Fibroblast of upper back skin (primary cell): ENCODE measurements around the gene MARCO.
"Not testable (repeated sequence)": the region's sequence is repeated elsewhere in the genome, so short reads cannot be mapped to it uniquely, and the experiment has no call there.

Source experiments
- DNase-seq: peaks from one replicate; pipeline ENCODE4 v3.0.0-alpha.2; 2013

MARCO gene

GRCh38 chr2:118929059-118929458 lies 12.9 kb upstream of the MARCO start:
- DNase-seq = no peak

GRCh38 chr2:118932949-118933348 lies 9.0 kb upstream of the MARCO start:
- DNase-seq = no peak

- DNase-seq = no peak
Observed at GRCh38 chr2:118936306-118936705, 5.7 kb upstream of the MARCO start.

- no peak for DNase-seq
Observed at GRCh38 chr2:118936936-118937335, 5.1 kb upstream of the MARCO start.

- DNase-seq = no peak
Observed at GRCh38 chr2:118937817-118938216, 4.2 kb upstream of the MARCO start.

GRCh38 chr2:118939994-118940393 lies 2.0 kb upstream of the MARCO start:
- no peak for DNase-seq

GRCh38 chr2:118940486-118941120 lies 1.4 kb upstream of the MARCO start:
- no peak for DNase-seq

GRCh38 chr2:118943286-118943685 lies 1.3 kb downstream of the MARCO start:
- DNase-seq = no peak

- DNase-seq = no peak
Observed at GRCh38 chr2:118945881-118946280, 3.9 kb downstream of the MARCO start.

- not testable (repeated sequence) for DNase-seq
Observed at GRCh38 chr2:118948266-118948665, 6.3 kb downstream of the MARCO start.

- no peak for DNase-seq
Observed at GRCh38 chr2:118954297-118955060, 12.5 kb downstream of the MARCO start.

- no peak for DNase-seq
Observed at GRCh38 chr2:118965737-118966136, 23.7 kb downstream of the MARCO start.

GRCh38 chr2:118967124-118967880 lies 25.3 kb downstream of the MARCO start:
- DNase-seq = no peak

- DNase-seq = no peak
Observed at GRCh38 chr2:118968042-118968441, 26.0 kb downstream of the MARCO start.

- no peak for DNase-seq
Observed at GRCh38 chr2:118968961-118969733, 27.2 kb downstream of the MARCO start.

- DNase-seq = no peak
Observed at GRCh38 chr2:118969734-118970395, 27.9 kb downstream of the MARCO start.

GRCh38 chr2:118970396-118971135 lies 28.6 kb downstream of the MARCO start:
- no peak for DNase-seq

GRCh38 chr2:118971245-118972122 lies 29.5 kb downstream of the MARCO start:
- no peak for DNase-seq

- DNase-seq = peak; percentile 29
Observed at GRCh38 chr2:118973542-118973951, 31.6 kb downstream of the MARCO start.

- peak; percentile 50 for DNase-seq
Observed at GRCh38 chr2:118974103-118974993, 32.4 kb downstream of the MARCO start.
